Endothelial cell (in vitro differentiated cells): ENCODE measurements around the gene SNX19. TPM values are rescaled to one million over a fixed set of nuclear protein-coding genes. Genes with fewer than 3 reads are reported as not detected.

Source experiments
- DNase-seq: peaks from one replicate; pipeline ENCODE4 v3.0.0; 2021; ENCODE audit warnings: low spot score
- H3K27ac Mint-ChIP-seq: one replicate; pipeline ENCODE4 v1.8.0; 2021; ENCODE audit warnings: mixed read lengths, inconsistent platforms; ENCODE audit not compliant: unreplicated experiment
- H3K27me3 Mint-ChIP-seq: one replicate; pipeline ENCODE4 v1.8.0; 2021; ENCODE audit warnings: mild to moderate bottlenecking, moderate library complexity, mixed read lengths, inconsistent platforms; ENCODE audit not compliant: unreplicated experiment
- H3K36me3 Mint-ChIP-seq: one replicate; pipeline ENCODE4 v1.8.0; 2021; ENCODE audit warnings: mild to moderate bottlenecking, low read depth, mixed read lengths, inconsistent platforms; ENCODE audit not compliant: unreplicated experiment
- H3K4me1 Mint-ChIP-seq: one replicate; pipeline ENCODE4 v1.8.0; 2021; ENCODE audit warnings: mild to moderate bottlenecking, mixed read lengths, inconsistent platforms; ENCODE audit not compliant: unreplicated experiment
- H3K4me3 Mint-ChIP-seq: one replicate; pipeline ENCODE4 v1.8.0; 2021; ENCODE audit warnings: mild to moderate bottlenecking, mixed read lengths, inconsistent platforms; ENCODE audit not compliant: unreplicated experiment
- H3K9me3 Mint-ChIP-seq: one replicate; pipeline ENCODE4 v1.8.0; 2021; ENCODE audit warnings: mixed read lengths, inconsistent platforms; ENCODE audit not compliant: unreplicated experiment
- total RNA-seq: library from RNA; stranded (reverse); fragmentation: NEBNext Ultra II Directional; extraction: Animal tissue kit (Norgen Biotek cat#: 25700); gene quantifications from one replicate; pipeline ENCODE4 v1.2.1, GENCODE V29; 2021; ENCODE audit not compliant: unreplicated experiment
- TF ChIP-seq, protein P1 (sequence below): fragments of 200-600 bp; sonication (generic); IDR thresholded peaks from one replicate; pipeline ENCODE4 v1.5.0; 2021; ENCODE audit warnings: antibody characterized with exemption; ENCODE audit not compliant: unreplicated experiment

Gene SNX19
- total RNA-seq, 1 donor from 2014 or later = 47.9 TPM

- TF ChIP-seq, protein P1, sequence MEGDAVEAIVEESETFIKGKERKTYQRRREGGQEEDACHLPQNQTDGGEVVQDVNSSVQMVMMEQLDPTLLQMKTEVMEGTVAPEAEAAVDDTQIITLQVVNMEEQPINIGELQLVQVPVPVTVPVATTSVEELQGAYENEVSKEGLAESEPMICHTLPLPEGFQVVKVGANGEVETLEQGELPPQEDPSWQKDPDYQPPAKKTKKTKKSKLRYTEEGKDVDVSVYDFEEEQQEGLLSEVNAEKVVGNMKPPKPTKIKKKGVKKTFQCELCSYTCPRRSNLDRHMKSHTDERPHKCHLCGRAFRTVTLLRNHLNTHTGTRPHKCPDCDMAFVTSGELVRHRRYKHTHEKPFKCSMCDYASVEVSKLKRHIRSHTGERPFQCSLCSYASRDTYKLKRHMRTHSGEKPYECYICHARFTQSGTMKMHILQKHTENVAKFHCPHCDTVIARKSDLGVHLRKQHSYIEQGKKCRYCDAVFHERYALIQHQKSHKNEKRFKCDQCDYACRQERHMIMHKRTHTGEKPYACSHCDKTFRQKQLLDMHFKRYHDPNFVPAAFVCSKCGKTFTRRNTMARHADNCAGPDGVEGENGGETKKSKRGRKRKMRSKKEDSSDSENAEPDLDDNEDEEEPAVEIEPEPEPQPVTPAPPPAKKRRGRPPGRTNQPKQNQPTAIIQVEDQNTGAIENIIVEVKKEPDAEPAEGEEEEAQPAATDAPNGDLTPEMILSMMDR = no peak
- no peak for DNase-seq
- H3K27me3 Mint-ChIP-seq = peaks cover 2% of the 10 kb centered on the region
- H3K27ac Mint-ChIP-seq = no peak overlapping the region
- H3K4me1 Mint-ChIP-seq = peaks cover 8% of the 10 kb centered on the region
- H3K36me3 Mint-ChIP-seq = no peaks in the 10 kb centered on the region
- H3K4me3 Mint-ChIP-seq = no peak overlapping the region
- no peaks in the 10 kb centered on the region for H3K9me3 Mint-ChIP-seq
Measured at GRCh38 chr11:130854483-130854882, 61.8 kb downstream of the SNX19 start.

DNA sequence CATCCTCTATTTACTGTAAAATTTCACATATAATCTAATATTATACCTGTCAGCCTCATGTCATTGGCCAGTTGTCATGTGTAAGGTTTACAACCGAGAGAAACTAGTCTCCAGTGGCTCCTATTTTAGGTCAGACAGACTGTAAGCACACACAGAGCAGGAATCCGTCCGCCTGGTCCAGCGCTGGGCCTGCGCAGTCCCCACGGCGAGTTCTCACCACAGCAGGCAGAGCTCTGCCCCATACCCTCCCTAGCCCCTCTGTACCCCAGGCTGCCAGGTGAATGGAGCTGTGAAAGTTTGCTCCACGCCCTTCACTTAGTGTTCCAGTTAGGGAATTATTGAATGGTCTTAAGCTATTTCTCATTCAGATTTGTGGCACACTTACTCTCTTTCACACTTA lies 63.7 kb downstream of the SNX19 start:
- H3K4me3 Mint-ChIP-seq = no peak overlapping the region
- H3K27ac Mint-ChIP-seq = no peak overlapping the region
- H3K9me3 Mint-ChIP-seq = no peaks in the 10 kb centered on the region
- no peak for DNase-seq
- H3K27me3 Mint-ChIP-seq = peaks cover 2% of the 10 kb centered on the region
- H3K4me1 Mint-ChIP-seq = peaks cover 4% of the 10 kb centered on the region
- no peaks in the 10 kb centered on the region for H3K36me3 Mint-ChIP-seq
- TF ChIP-seq, protein P1 = no peak

DNA sequence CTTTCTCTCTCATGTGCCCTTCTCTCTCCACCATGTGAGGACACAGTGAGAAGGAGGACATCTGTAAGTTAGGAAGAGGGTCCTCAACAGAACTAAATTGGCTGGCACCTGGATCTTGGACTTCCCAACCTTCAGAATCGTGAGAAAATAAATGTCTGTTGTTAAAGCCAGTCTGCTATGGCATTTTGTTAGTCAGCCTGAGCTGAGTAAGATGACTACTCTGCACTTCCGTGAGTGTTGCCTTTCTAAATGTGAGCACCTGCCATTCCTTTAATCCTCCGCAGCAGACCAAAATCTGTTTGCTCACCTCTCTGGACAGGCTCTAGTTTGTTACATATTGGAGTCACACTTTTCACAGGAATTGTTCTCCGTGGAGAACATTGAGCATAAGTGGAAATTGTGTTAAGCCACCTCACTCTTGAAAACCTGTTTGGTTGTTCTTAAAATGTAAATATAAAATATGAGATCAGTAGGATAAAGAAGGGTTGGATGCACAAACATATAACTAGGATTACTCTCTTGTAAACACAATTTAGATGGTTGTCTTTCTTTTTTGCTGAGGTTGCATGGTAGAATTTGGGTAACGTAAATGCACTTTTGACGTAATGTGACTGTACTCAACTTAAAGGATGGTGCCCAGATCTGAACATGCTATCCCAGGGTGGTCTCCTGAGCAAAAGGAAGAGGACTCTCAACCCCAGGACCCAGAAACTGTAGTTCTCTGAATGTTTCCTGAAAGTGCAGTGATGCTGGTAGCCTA lies 65.9 kb downstream of the SNX19 start:
- H3K4me1 Mint-ChIP-seq = peaks cover 4% of the 10 kb centered on the region
- H3K27me3 Mint-ChIP-seq = no peaks in the 10 kb centered on the region
- H3K27ac Mint-ChIP-seq = no peak overlapping the region
- no peaks in the 10 kb centered on the region for H3K9me3 Mint-ChIP-seq
- no peak overlapping the region for H3K4me3 Mint-ChIP-seq
- TF ChIP-seq, protein P1 = no peak
- no peak for DNase-seq
- H3K36me3 Mint-ChIP-seq = no peaks in the 10 kb centered on the region

- Mint-ChIP-seq H3K4me3 (no peak overlapping the region), H3K4me1 (peaks cover 4% of the 10 kb centered on the region), H3K27ac (no peak overlapping the region), H3K9me3 (no peaks in the 10 kb centered on the region), H3K36me3 (no peaks in the 10 kb centered on the region), H3K27me3 (no peaks in the 10 kb centered on the region)
- TF ChIP-seq, protein P1 = no peak
- no peak for DNase-seq
Measured at GRCh38 chr11:130849215-130849568, 67.1 kb downstream of the SNX19 start.

GRCh38 chr11:130848361-130849214 lies 67.7 kb downstream of the SNX19 start:
- Mint-ChIP-seq H3K27ac (no peak overlapping the region), H3K36me3 (no peaks in the 10 kb centered on the region), H3K9me3 (no peaks in the 10 kb centered on the region), H3K4me3 (no peak overlapping the region), H3K4me1 (peaks cover 4% of the 10 kb centered on the region), H3K27me3 (no peaks in the 10 kb centered on the region)
- no peak for DNase-seq
- TF ChIP-seq, protein P1 = no peak
